Measurements from ENCODE around the gene NT5DC3. TPM values are rescaled to one million over a fixed set of nuclear protein-coding genes. Genes with fewer than 3 reads are reported as not detected.

The NT5DC3 gene
- total RNA-seq, 2 experiments from 2014 or later = 6.0 to 6.4 TPM

- DNase-seq = no peak
- H3K4me3 Mint-ChIP-seq = no peak overlapping the region
- no peaks in the 10 kb centered on the region for H3K4me1 Mint-ChIP-seq (ENCODE audit: low read depth)
- H3K27me3 Mint-ChIP-seq (ENCODE audit: low read depth) = no peaks in the 10 kb centered on the region
- no peak overlapping the region for H3K27ac Mint-ChIP-seq
- CTCF ChIA-PET = no interaction called here
- H3K9me3 Mint-ChIP-seq = no peaks in the 10 kb centered on the region
- intact Hi-C loops (cut with micrococcal nuclease) = no loop called here
- H3K36me3 Mint-ChIP-seq (ENCODE audit: low read depth) = peaks cover 30% of the 10 kb centered on the region
These were observed 57.0 kb downstream of the NT5DC3 start for GRCh38 chr12:103783744-103784664.

- Mint-ChIP-seq H3K36me3 (ENCODE audit: low read depth) (peaks cover 39% of the 10 kb centered on the region), H3K4me1 (ENCODE audit: low read depth) (no peaks in the 10 kb centered on the region), H3K9me3 (no peaks in the 10 kb centered on the region), H3K27me3 (ENCODE audit: low read depth) (no peaks in the 10 kb centered on the region), H3K4me3 (no peak overlapping the region), H3K27ac (no peak overlapping the region)
- CTCF ChIA-PET = interaction anchor here (1.3 kb wide), 1 partner anchor 12 kb away, joined by 3 read pairs; no protein-coding TSS in a partner anchor
- no peak for DNase-seq
- intact Hi-C loops (cut with micrococcal nuclease) = no loop called here
These were observed 58.6 kb downstream of the NT5DC3 start for GRCh38 chr12:103782399-103782798.

GRCh38 chr12:103780992-103781391, 60.0 kb downstream of the NT5DC3 start:
- intact Hi-C loops (cut with micrococcal nuclease) = no loop called here
- no peaks in the 10 kb centered on the region for H3K27me3 Mint-ChIP-seq (ENCODE audit: low read depth)
- no peak overlapping the region for H3K27ac Mint-ChIP-seq
- no peak overlapping the region for H3K4me3 Mint-ChIP-seq
- peaks cover 43% of the 10 kb centered on the region for H3K36me3 Mint-ChIP-seq (ENCODE audit: low read depth)
- DNase-seq = no peak
- CTCF ChIA-PET = no interaction called here
- no peaks in the 10 kb centered on the region for H3K9me3 Mint-ChIP-seq
- H3K4me1 Mint-ChIP-seq (ENCODE audit: low read depth) = no peaks in the 10 kb centered on the region

- CTCF ChIA-PET = no interaction called here
- Mint-ChIP-seq H3K27me3 (ENCODE audit: low read depth) (no peaks in the 10 kb centered on the region), H3K4me3 (no peak overlapping the region), H3K27ac (no peak overlapping the region), H3K36me3 (ENCODE audit: low read depth) (peaks cover 45% of the 10 kb centered on the region), H3K9me3 (no peaks in the 10 kb centered on the region), H3K4me1 (ENCODE audit: low read depth) (no peaks in the 10 kb centered on the region)
- no peak for DNase-seq
- intact Hi-C loops (cut with micrococcal nuclease) = no loop called here
These were observed 61.0 kb downstream of the NT5DC3 start for GRCh38 chr12:103780093-103780440.

GRCh38 chr12:103779410-103780092, 61.5 kb downstream of the NT5DC3 start:
- no peak for DNase-seq
- Mint-ChIP-seq H3K36me3 (ENCODE audit: low read depth) (peaks cover 47% of the 10 kb centered on the region), H3K4me3 (no peak overlapping the region), H3K27me3 (ENCODE audit: low read depth) (no peaks in the 10 kb centered on the region), H3K9me3 (no peaks in the 10 kb centered on the region), H3K4me1 (ENCODE audit: low read depth) (no peaks in the 10 kb centered on the region), H3K27ac (no peak overlapping the region)
- intact Hi-C loops (cut with micrococcal nuclease) = no loop called here
- CTCF ChIA-PET = no interaction called here

- H3K27ac Mint-ChIP-seq = no peak overlapping the region
- H3K4me1 Mint-ChIP-seq (ENCODE audit: low read depth) = no peaks in the 10 kb centered on the region
- H3K27me3 Mint-ChIP-seq (ENCODE audit: low read depth) = no peaks in the 10 kb centered on the region
- intact Hi-C loops (cut with micrococcal nuclease) = no loop called here
- H3K4me3 Mint-ChIP-seq = no peak overlapping the region
- CTCF ChIA-PET = no interaction called here
- peaks cover 44% of the 10 kb centered on the region for H3K36me3 Mint-ChIP-seq (ENCODE audit: low read depth)
- DNase-seq = no peak
- no peaks in the 10 kb centered on the region for H3K9me3 Mint-ChIP-seq
These were observed 62.3 kb downstream of the NT5DC3 start for GRCh38 chr12:103778781-103779180.

- peaks cover 34% of the 10 kb centered on the region for H3K36me3 Mint-ChIP-seq (ENCODE audit: low read depth)
- CTCF ChIA-PET = no interaction called here
- DNase-seq = no peak
- intact Hi-C loops (cut with micrococcal nuclease) = no loop called here
- no peaks in the 10 kb centered on the region for H3K27me3 Mint-ChIP-seq (ENCODE audit: low read depth)
- H3K4me3 Mint-ChIP-seq = no peak overlapping the region
- H3K4me1 Mint-ChIP-seq (ENCODE audit: low read depth) = no peaks in the 10 kb centered on the region
- H3K9me3 Mint-ChIP-seq = no peaks in the 10 kb centered on the region
- H3K27ac Mint-ChIP-seq = no peak overlapping the region
These were observed 66.0 kb downstream of the NT5DC3 start for GRCh38 chr12:103774977-103775560.

- Mint-ChIP-seq H3K4me3 (no peak overlapping the region), H3K9me3 (no peaks in the 10 kb centered on the region), H3K36me3 (ENCODE audit: low read depth) (peaks cover 24% of the 10 kb centered on the region), H3K27ac (no peak overlapping the region), H3K27me3 (ENCODE audit: low read depth) (no peaks in the 10 kb centered on the region), H3K4me1 (ENCODE audit: low read depth) (no peaks in the 10 kb centered on the region)
- CTCF ChIA-PET = interaction anchor here (0.6 kb wide), 1 partner anchor 1954 kb away, joined by 3 read pairs; no protein-coding TSS in a partner anchor
- no peak for DNase-seq
- intact Hi-C loops (cut with micrococcal nuclease) = no loop called here
These were observed 67.7 kb downstream of the NT5DC3 start for GRCh38 chr12:103773109-103773910.

GRCh38 chr12:103772367-103773108, 68.5 kb downstream of the NT5DC3 start:
- Mint-ChIP-seq H3K36me3 (ENCODE audit: low read depth) (peaks cover 20% of the 10 kb centered on the region), H3K4me1 (ENCODE audit: low read depth) (no peaks in the 10 kb centered on the region), H3K27me3 (ENCODE audit: low read depth) (no peaks in the 10 kb centered on the region), H3K4me3 (no peak overlapping the region), H3K27ac (no peak overlapping the region), H3K9me3 (no peaks in the 10 kb centered on the region)
- DNase-seq = no peak
- CTCF ChIA-PET = interaction anchor here (0.6 kb wide), 1 partner anchor 1955 kb away, joined by 3 read pairs; no protein-coding TSS in a partner anchor
- intact Hi-C loops (cut with micrococcal nuclease) = no loop called here

- H3K27ac Mint-ChIP-seq = no peak overlapping the region
- CTCF ChIA-PET = interaction anchor here (1.0 to 1.3 kb wide), 4 partner anchors 10 to 337 kb away, joined by 3 to 7 read pairs (median 3); no protein-coding TSS in a partner anchor
- no peaks in the 10 kb centered on the region for H3K27me3 Mint-ChIP-seq (ENCODE audit: low read depth)
- no peaks in the 10 kb centered on the region for H3K4me1 Mint-ChIP-seq (ENCODE audit: low read depth)
- H3K9me3 Mint-ChIP-seq = no peaks in the 10 kb centered on the region
- peaks cover 16% of the 10 kb centered on the region for H3K36me3 Mint-ChIP-seq (ENCODE audit: low read depth)
- intact Hi-C loops (cut with micrococcal nuclease) = loop anchor here (2.0 kb wide), 1 partner anchor 337 kb away; no protein-coding TSS in a partner anchor
- peak; percentile 35 for DNase-seq
- no peak overlapping the region for H3K4me3 Mint-ChIP-seq
These were observed 69.6 kb downstream of the NT5DC3 start for GRCh38 chr12:103771466-103771865.

- Mint-ChIP-seq H3K27me3 (ENCODE audit: low read depth) (no peaks in the 10 kb centered on the region), H3K4me3 (no peak overlapping the region), H3K36me3 (ENCODE audit: low read depth) (peaks cover 13% of the 10 kb centered on the region), H3K27ac (no peak overlapping the region), H3K9me3 (no peaks in the 10 kb centered on the region), H3K4me1 (ENCODE audit: low read depth) (no peaks in the 10 kb centered on the region)
- CTCF ChIA-PET = interaction anchor here (0.6 to 1.5 kb wide), 2 partner anchors 108 to 314 kb away, joined by 3 to 5 read pairs; no protein-coding TSS in a partner anchor
- intact Hi-C loops (cut with micrococcal nuclease) = no loop called here
- DNase-seq = no peak
These were observed 71.6 kb downstream of the NT5DC3 start for GRCh38 chr12:103769240-103769945.
